OCI-LY3 (cell line): ENCODE results near the gene PLEKHG3.

ENCODE experiments used
- CTCF ChIP-seq: fragments of 200-600, 300-600 bp; sonication (generic); IDR thresholded peaks from 2 replicates; pipeline ENCODE4 v1.5.1; 2014; ENCODE audit warnings: antibody characterized with exemption, low read length, low read depth
- EZH2phosphoT487 ChIP-seq: fragments of 200-600 bp; shearing (Covaris generic); IDR thresholded peaks from 2 replicates; pipeline ENCODE4 v1.6.1; 2018; ENCODE audit warnings: antibody characterized with exemption, mixed run types, low read depth

GRCh38 chr14:64772397-64772950 lies 68.2 kb downstream of the PLEKHG3 start:
- TF ChIP-seq CTCF = no peak
- no peak for TF ChIP-seq EZH2phosphoT487
